ENCODE measurements around the gene NOTO. TPM values are rescaled to one million over a fixed set of nuclear protein-coding genes. Genes with fewer than 3 reads are reported as not detected.

Gene NOTO
- total RNA-seq, 2 donors from 2014 or later: not detected

- ATAC-seq (ENCODE audit: insufficient number of reproducible peaks, low FRiP score, low read depth) (no peak), DNase-seq (ENCODE audit: low spot score) (no peak)
- Histone ChIP-seq H3K27ac (no peak overlapping the region), H3K4me1 (ENCODE audit: control insufficient read depth in 1 of 2, low read depth in 2 of 2) (peaks cover 8 to 29% of the 10 kb centered on the region in 2 donors), H3K4me3 (no peak overlapping the region), H3K27me3 (replicated peaks; ENCODE audit: insufficient read depth) (no peaks in the 10 kb centered on the region), H3K36me3 (peaks cover 9% of the 10 kb centered on the region), H3K9me3 (no peaks in the 10 kb centered on the region)
- no peak for TF ChIP-seq CTCF (IDR thresholded peaks at IDR 0.05)
These were observed 14.8 kb downstream of the NOTO start for GRCh38 chr2:73217160-73217559.

GRCh38 chr2:73217826-73218225 is 15.5 kb downstream of the NOTO start:
- DNase-seq (ENCODE audit: low spot score): no peak
- Histone ChIP-seq H3K4me1 (ENCODE audit: control insufficient read depth in 1 of 2, low read depth in 2 of 2) (peaks cover 5 to 24% of the 10 kb centered on the region in 2 donors), H3K36me3 (peaks cover 13% of the 10 kb centered on the region), H3K4me3 (no peak overlapping the region), H3K27ac (no peak overlapping the region), H3K27me3 (replicated peaks; ENCODE audit: insufficient read depth) (no peaks in the 10 kb centered on the region), H3K9me3 (no peaks in the 10 kb centered on the region)
- no peak for TF ChIP-seq CTCF (IDR thresholded peaks at IDR 0.05)
- no peak for ATAC-seq (ENCODE audit: insufficient number of reproducible peaks, low FRiP score, low read depth)

GRCh38 chr2:73218298-73218697 is 15.9 kb downstream of the NOTO start:
- Histone ChIP-seq H3K27me3 (replicated peaks; ENCODE audit: insufficient read depth) (no peaks in the 10 kb centered on the region), H3K36me3 (peaks cover 18% of the 10 kb centered on the region), H3K9me3 (no peaks in the 10 kb centered on the region), H3K4me3 (no peak overlapping the region), H3K4me1 (ENCODE audit: control insufficient read depth in 1 of 2, low read depth in 2 of 2) (peaks cover 3 to 20% of the 10 kb centered on the region in 2 donors), H3K27ac (no peak overlapping the region)
- DNase-seq (ENCODE audit: low spot score) (no peak), ATAC-seq (ENCODE audit: insufficient number of reproducible peaks, low FRiP score, low read depth) (no peak)
- TF ChIP-seq CTCF (IDR thresholded peaks at IDR 0.05): no peak

- DNase-seq (ENCODE audit: low spot score) (no peak), ATAC-seq (ENCODE audit: insufficient number of reproducible peaks, low FRiP score, low read depth) (no peak)
- no peak for TF ChIP-seq CTCF (IDR thresholded peaks at IDR 0.05)
- H3K9me3 ChIP-seq: no peaks in the 10 kb centered on the region
- H3K27ac ChIP-seq: no peak overlapping the region
- no peaks in the 10 kb centered on the region for H3K4me1 ChIP-seq (ENCODE audit: control insufficient read depth in 1 of 2, low read depth in 2 of 2)
- no peaks in the 10 kb centered on the region for H3K27me3 ChIP-seq (replicated peaks; ENCODE audit: insufficient read depth)
- no peak overlapping the region for H3K4me3 ChIP-seq
- peaks cover 35% of the 10 kb centered on the region for H3K36me3 ChIP-seq
These were observed 21.4 kb downstream of the NOTO start for GRCh38 chr2:73223821-73224220.

- Histone ChIP-seq H3K9me3 (no peaks in the 10 kb centered on the region), H3K4me1 (ENCODE audit: control insufficient read depth in 1 of 2, low read depth in 2 of 2) (no peaks in the 10 kb centered on the region), H3K27me3 (replicated peaks; ENCODE audit: insufficient read depth) (no peaks in the 10 kb centered on the region), H3K4me3 (no peak overlapping the region), H3K27ac (no peak overlapping the region), H3K36me3 (peaks cover 34% of the 10 kb centered on the region)
- TF ChIP-seq CTCF (IDR thresholded peaks at IDR 0.05): no peak
- DNase-seq (ENCODE audit: low spot score): no peak
- ATAC-seq (ENCODE audit: insufficient number of reproducible peaks, low FRiP score, low read depth): no peak
These were observed 23.4 kb downstream of the NOTO start for GRCh38 chr2:73225513-73226360.
